Gastrocnemius medialis (tissue), 4 donors: Measurements from ENCODE around the gene KLF8. TPM values are rescaled to one million over a fixed set of nuclear protein-coding genes. Genes with fewer than 3 reads are reported as not detected.

Experiments
- ATAC-seq, 2 donors: fragments of 150-250 bp; one replicate each; pipeline ENCODE4 v1.9.1; 2016
- DNase-seq, 2 donors: peaks; one replicate each; pipeline ENCODE4 v3.0.0-alpha.2; 2019
- H3K27ac ChIP-seq, 4 donors: fragments of 200-600 bp; sonication (generic); 1 replicate in 1 of 4; 2 replicates in 3 of 4; pipeline ENCODE4 v1.5.1; 2016 to 2018; ENCODE audit warnings: mild to moderate bottlenecking in 2 of 4, moderate library complexity in 1 of 4
- H3K27me3 ChIP-seq, 3 donors: fragments of 200-600 bp; sonication (generic) in 2 of 3; 1 replicate in 1 of 3; 2 replicates in 2 of 3; pipeline versions ENCODE4 v1.5.1 to v1.6.0; 2016 to 2019; ENCODE audit warnings: mild to moderate bottlenecking in 1 of 3, moderate library complexity in 1 of 3
- H3K36me3 ChIP-seq, 2 donors: fragments of 200-600 bp; sonication (generic) in 1 of 2; one replicate each; pipeline ENCODE4 v1.5.1; 2017 to 2018
- H3K4me1 ChIP-seq, 2 donors: fragments of 200-600 bp; sonication (generic) in 1 of 2; one replicate each; pipeline ENCODE4 v1.5.1; 2016 to 2017; ENCODE audit warnings: mild to moderate bottlenecking in 2 of 2
- H3K4me3 ChIP-seq, 4 donors: fragments of 200-600 bp; sonication (generic) in 3 of 4; 1 replicate in 1 of 4; 2 replicates in 3 of 4; pipeline ENCODE4 v1.5.1; 2016 to 2019; ENCODE audit warnings: mild to moderate bottlenecking in 2 of 4
- H3K9me3 ChIP-seq, 3 donors: fragments of 200-600 bp; sonication (generic) in 2 of 3; 1 replicate in 1 of 3; 2 replicates in 2 of 3; pipeline ENCODE4 v1.5.1; 2016 to 2019
- CTCF ChIP-seq, 5 experiments: fragments of 450-650 bp in 3 of 5; fragments of 200-600 bp in 2 of 5; sonication (generic) in 2 of 5; IDR thresholded peaks in 4 of 5; conservative IDR thresholded peaks in 1 of 5; 1 replicate in 4 of 5; 2 replicates in 1 of 5; pipeline ENCODE4 v1.5.1; 2016 to 2019; ENCODE audit warnings: antibody characterized with exemption in 5 of 5, mild to moderate bottlenecking in 3 of 5, moderate library complexity in 3 of 5
- POLR2A ChIP-seq, 2 donors: fragments of 450-650 bp; IDR thresholded peaks; one replicate each; pipeline ENCODE4 v1.6.1; 2017; ENCODE audit warnings: antibody characterized with exemption in 2 of 2, mild to moderate bottlenecking in 2 of 2, moderate library complexity in 2 of 2
- in situ Hi-C, 4 donors: fragments of 200-750 bp; cut with MboI; loops; one replicate each; pipeline versions ENCODE4 v1.15.0 to v1.8.0; 2017; ENCODE audit warnings: low sequenced_read_pairs in 4 of 4
- intact Hi-C: fragments of 100-400 bp; cut with DNase I; formaldehyde crosslinking; loops from one replicate; pipeline ENCODE4 v1.15.1; 2023; ENCODE audit warnings: low total_unique reads
- total RNA-seq, 4 donors: library from RNA; depleted of rRNA; stranded (reverse); fragments of >200 nt; gene quantifications; one replicate each; pipeline versions ENCODE4 v1.1.0 to v1.2.3, GENCODE V29; 2016

Gene KLF8
- total RNA-seq, 4 donors from 2014 or later = 0.70 to 4.2 (median 3.3) TPM

GRCh38 chrX:56310581-56310980 is 78.4 kb downstream of the KLF8 start:
- no peaks in the 10 kb centered on the region for H3K9me3 ChIP-seq
- intact Hi-C loops = no loop called here
- DNase-seq (no peak), ATAC-seq (no peak)
- in situ Hi-C loops = no loop called here
- no peaks in the 10 kb centered on the region for H3K4me1 ChIP-seq
- no peaks in the 10 kb centered on the region for H3K36me3 ChIP-seq
- H3K27ac ChIP-seq = no peak overlapping the region
- TF ChIP-seq CTCF (IDR thresholded peaks at IDR 0.05 in 4 of 5, conservative IDR thresholded peaks at IDR 0.05 in 1 of 5) (no peak), POLR2A (IDR thresholded peaks at IDR 0.05) (no peak)
- H3K27me3 ChIP-seq = no peaks in the 10 kb centered on the region
- H3K4me3 ChIP-seq = no peak overlapping the region

GRCh38 chrX:56313308-56313707 is 81.2 kb downstream of the KLF8 start:
- H3K36me3 ChIP-seq = no peaks in the 10 kb centered on the region
- H3K4me3 ChIP-seq = no peak overlapping the region
- intact Hi-C loops (no loop called here), in situ Hi-C loops (no loop called here)
- ATAC-seq (no peak), DNase-seq (no peak)
- no peaks in the 10 kb centered on the region for H3K9me3 ChIP-seq
- no peaks in the 10 kb centered on the region for H3K27me3 ChIP-seq
- no peak overlapping the region for H3K27ac ChIP-seq
- TF ChIP-seq CTCF (IDR thresholded peaks at IDR 0.05 in 4 of 5, conservative IDR thresholded peaks at IDR 0.05 in 1 of 5) (no peak), POLR2A (IDR thresholded peaks at IDR 0.05) (no peak)
- no peaks in the 10 kb centered on the region for H3K4me1 ChIP-seq

GRCh38 chrX:56314334-56314733 is 82.2 kb downstream of the KLF8 start:
- no peak for TF ChIP-seq POLR2A (IDR thresholded peaks at IDR 0.05)
- TF ChIP-seq CTCF (IDR thresholded peaks at IDR 0.05 in 4 of 5, conservative IDR thresholded peaks at IDR 0.05 in 1 of 5) = no peak
- intact Hi-C loops = no loop called here
- in situ Hi-C loops = no loop called here

GRCh38 chrX:56318076-56318475 is 85.9 kb downstream of the KLF8 start:
- DNase-seq (no peak), ATAC-seq (no peak)
- no peak for TF ChIP-seq CTCF (IDR thresholded peaks at IDR 0.05 in 4 of 5, conservative IDR thresholded peaks at IDR 0.05 in 1 of 5)
- TF ChIP-seq POLR2A (IDR thresholded peaks at IDR 0.05) = no peak
- intact Hi-C loops = no loop called here
- no peak overlapping the region for H3K27ac ChIP-seq
- in situ Hi-C loops = no loop called here
- H3K4me1 ChIP-seq = no peaks in the 10 kb centered on the region
- H3K36me3 ChIP-seq = no peaks in the 10 kb centered on the region
- no peaks in the 10 kb centered on the region for H3K9me3 ChIP-seq
- H3K27me3 ChIP-seq = no peaks in the 10 kb centered on the region
- H3K4me3 ChIP-seq = no peak overlapping the region

More at GRCh38 chrX:56314334-56314733, 82.2 kb downstream of the KLF8 start:
- no peak for DNase-seq
- ATAC-seq = no peak
- Histone ChIP-seq H3K36me3 (no peaks in the 10 kb centered on the region), H3K27me3 (no peaks in the 10 kb centered on the region), H3K27ac (no peak overlapping the region), H3K4me3 (no peak overlapping the region), H3K4me1 (no peaks in the 10 kb centered on the region), H3K9me3 (no peaks in the 10 kb centered on the region)

GRCh38 chrX:56319165-56319564 is 87.0 kb downstream of the KLF8 start:
- Histone ChIP-seq H3K27me3 (no peaks in the 10 kb centered on the region), H3K27ac (no peak overlapping the region), H3K36me3 (no peaks in the 10 kb centered on the region), H3K9me3 (no peaks in the 10 kb centered on the region), H3K4me3 (no peak overlapping the region), H3K4me1 (no peaks in the 10 kb centered on the region)
- intact Hi-C loops (no loop called here), in situ Hi-C loops (no loop called here)
- no peak for DNase-seq
- TF ChIP-seq CTCF (IDR thresholded peaks at IDR 0.05 in 4 of 5, conservative IDR thresholded peaks at IDR 0.05 in 1 of 5) (no peak), POLR2A (IDR thresholded peaks at IDR 0.05) (no peak)
- no peak for ATAC-seq
